ENCODE measurements around the gene PLOD2.

The PLOD2 gene

DNA sequence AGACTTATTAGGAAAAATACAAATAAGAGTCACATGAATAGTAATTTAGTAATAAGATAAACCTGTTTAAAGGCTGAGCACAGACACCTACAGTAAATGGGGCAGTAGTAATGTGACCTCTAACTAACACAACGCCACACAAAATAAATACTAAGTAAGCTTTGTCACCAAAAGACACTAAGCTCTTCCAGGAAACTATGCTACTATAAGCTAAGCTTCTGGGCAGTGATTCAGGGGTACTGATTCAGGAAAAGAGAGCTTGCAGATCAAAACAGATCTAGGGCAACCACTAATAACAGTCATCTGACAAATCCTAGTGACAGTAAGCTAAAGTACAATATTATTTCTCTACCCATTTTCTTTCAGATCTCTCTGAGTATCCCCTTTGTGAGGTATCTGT, 68.8 kb downstream of the PLOD2 start:
- no peak for DNase-seq

DNA sequence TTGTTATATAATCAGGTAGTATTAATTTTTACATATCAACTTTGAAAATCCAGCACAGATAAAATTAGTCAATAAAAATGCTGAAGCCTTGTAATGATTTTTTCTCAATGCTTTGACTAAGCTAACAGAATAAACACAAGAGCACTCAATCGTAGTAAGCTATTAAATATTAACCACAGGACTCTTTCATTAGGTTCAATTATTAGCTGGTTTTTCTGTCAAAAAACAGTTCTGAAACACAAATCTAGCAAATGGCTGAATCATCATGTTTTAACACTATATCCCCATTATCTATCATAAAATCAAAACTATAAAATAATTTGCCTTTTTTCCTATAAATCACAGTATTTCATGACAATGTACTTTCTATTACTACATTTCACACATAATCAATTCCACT, 69.6 kb downstream of the PLOD2 start:
- no peak for DNase-seq

DNA sequence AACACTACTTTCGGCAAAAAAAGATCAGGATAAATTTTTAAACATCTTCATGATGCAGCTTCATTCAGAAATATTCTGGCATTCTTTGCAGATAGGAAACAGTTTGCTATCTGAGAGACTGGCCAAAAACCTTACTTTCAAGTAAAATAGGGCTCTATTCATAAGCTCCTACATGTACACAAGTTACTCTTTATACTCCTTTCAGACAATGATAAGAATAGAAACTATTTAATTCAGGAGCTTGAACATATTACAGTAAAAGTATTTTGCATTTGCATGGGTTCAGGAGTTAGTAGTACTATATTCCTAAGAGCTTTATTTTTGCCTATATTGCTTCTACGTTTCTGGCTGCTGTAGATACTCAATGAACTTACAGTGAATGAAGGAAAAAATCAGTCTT, 70.5 kb downstream of the PLOD2 start:
- DNase-seq, result no peak

DNA sequence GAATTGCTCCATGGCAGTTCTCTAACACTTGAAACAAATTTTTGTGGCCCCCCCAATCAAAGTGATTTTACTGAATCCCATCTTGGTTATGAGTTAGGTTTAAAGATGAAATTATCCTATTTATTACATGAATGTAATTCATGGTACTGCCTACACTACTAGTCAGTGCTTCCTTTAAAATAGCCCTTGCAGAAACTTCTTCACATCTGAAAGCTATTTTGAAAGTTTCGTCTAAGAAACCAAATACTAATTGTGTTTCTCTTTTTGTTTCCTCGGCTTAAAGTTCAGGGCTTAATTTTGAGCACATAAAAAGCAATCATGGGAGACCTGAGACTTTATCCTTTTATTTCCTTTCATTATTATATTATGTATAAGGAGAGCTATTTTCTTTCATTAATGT, 72.1 kb downstream of the PLOD2 start:
- DNase-seq, result no peak

DNA sequence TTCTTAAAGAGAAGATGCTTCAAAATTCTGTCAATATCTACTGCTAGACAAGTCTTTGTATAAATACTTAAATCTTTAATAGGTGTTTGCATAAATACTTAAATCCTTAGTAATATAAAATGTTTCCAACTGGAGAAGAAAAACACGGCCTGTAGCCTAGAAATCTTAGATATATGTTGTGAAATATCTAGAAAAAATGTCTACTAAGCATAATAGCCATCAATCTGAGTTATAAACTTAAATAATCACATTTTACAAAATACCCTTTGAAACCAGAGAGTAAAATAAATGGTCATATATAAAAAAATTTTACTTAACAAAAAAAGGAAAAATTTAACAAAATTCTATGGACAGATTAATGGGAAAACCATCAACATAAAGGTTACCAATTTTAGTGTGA, 73.9 kb downstream of the PLOD2 start:
- no peak for DNase-seq

- DNase-seq, result no peak
Measured at GRCh38 chr3:146086211-146086610, 74.8 kb downstream of the PLOD2 start.

GRCh38 chr3:146085678-146086077, 75.3 kb downstream of the PLOD2 start:
- no peak for DNase-seq

DNA sequence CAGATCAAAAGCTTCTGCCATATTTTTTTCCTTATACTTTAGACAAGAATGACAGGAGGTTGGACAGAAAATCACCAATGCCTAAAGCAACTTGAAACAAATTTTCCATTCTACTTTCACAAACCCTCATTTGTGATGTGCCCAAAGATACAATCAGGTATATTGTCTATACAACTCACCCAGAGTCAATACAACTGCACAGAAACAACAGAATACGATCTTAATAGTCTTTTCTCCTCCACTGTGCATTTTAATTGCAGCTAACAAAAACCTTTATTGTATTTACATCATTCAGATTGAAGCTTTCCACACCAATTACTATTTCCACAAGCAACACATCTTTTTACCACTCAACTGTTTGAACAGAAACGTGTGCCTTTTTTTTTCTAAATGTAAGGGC, 80.4 kb downstream of the PLOD2 start:
- no peak for DNase-seq

DNA sequence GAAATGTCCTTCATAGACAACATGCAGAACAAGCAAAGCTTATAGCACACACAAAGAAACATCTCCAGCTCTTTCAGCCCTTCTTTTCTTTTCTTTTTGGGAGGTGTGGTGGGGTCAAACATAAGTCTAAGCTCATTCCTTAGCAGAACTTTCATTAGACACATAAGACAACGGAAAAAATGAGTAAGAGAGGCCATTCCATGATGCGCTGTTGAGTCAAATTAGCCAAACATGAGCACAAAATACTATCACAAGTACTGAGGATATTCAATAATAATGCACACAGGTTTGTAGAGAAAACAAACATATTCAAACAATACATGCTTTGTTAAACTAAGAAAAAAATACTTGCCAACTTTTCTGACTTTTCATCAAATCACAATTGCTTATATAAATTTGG, 83.0 kb downstream of the PLOD2 start:
- DNase-seq, result no peak

GRCh38 chr3:146077181-146077580, 83.8 kb downstream of the PLOD2 start:
- no peak for DNase-seq

DNA sequence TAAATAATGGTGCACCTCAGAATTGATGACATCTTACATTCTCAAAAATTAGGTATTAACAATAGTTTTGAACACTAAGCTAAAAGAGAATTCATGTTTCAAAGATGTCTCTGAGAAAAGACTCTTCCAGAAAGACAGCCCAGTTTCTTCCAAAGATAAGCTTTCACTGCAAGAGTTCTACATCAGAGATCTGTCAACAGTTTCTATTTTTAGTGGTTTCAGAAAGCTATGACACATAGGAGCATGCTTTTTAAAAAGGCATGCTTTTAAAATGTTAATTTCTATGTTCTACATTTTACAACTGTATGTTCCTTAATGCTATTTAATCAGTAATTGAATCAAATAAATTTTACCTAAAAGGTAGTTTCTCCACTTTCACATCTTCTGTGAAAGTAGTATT, 88.2 kb downstream of the PLOD2 start:
- no peak for DNase-seq

GRCh38 chr3:146072061-146072460, 88.9 kb downstream of the PLOD2 start:
- no peak for DNase-seq

GRCh38 chr3:146071632-146072031, 89.4 kb downstream of the PLOD2 start:
- DNase-seq, result no peak

DNA sequence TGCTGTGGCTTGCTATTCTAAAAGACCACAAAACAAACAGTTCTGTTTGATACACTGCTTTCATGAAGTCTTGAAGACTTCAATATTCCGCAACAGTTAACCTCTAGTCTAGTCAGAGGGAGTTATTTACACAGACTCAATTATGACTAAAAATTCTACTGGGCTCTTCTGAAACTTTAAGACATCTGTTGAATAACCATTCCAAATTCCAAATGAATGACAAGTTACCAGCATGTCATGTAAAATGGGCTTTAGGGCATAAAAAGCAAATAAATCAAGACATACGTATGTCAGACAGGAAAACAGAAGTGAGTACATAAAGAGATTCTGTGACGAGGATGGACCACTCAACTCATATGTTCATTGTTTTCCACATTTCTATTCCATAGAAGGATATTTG, 93.9 kb downstream of the PLOD2 start:
- DNase-seq, result no peak

- DNase-seq, result peak; percentile 14
Measured at GRCh38 chr3:146065573-146066006, 95.4 kb downstream of the PLOD2 start.

- DNase-seq, result no peak
Measured at GRCh38 chr3:146058241-146058640, 102.7 kb downstream of the PLOD2 start.

DNA sequence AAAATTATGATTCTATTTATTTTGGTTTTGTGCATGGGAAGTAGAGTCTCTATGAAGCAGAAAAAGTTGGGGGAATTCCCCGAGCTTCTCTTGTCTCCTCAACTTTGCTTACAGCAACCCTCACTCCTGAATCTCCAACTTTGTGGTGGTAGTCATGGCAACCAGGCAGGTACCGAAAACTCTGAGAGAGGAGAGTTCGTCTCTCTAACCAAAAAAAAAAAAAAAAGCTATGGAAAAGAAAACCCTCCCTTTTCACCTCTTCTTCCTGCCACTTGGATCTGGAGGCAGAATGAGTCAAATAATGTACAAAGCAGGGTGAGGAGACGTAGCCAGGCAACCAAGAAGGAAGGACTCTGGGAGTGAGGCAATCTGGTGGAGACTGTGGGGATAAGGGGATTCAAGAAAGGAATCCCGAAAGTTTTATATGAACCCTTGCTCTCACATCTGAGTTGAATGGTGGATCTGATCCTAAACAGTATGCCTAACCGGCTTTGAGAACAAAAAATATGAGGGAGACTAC, 108.1 kb downstream of the PLOD2 start:
- no peak for DNase-seq

DNA sequence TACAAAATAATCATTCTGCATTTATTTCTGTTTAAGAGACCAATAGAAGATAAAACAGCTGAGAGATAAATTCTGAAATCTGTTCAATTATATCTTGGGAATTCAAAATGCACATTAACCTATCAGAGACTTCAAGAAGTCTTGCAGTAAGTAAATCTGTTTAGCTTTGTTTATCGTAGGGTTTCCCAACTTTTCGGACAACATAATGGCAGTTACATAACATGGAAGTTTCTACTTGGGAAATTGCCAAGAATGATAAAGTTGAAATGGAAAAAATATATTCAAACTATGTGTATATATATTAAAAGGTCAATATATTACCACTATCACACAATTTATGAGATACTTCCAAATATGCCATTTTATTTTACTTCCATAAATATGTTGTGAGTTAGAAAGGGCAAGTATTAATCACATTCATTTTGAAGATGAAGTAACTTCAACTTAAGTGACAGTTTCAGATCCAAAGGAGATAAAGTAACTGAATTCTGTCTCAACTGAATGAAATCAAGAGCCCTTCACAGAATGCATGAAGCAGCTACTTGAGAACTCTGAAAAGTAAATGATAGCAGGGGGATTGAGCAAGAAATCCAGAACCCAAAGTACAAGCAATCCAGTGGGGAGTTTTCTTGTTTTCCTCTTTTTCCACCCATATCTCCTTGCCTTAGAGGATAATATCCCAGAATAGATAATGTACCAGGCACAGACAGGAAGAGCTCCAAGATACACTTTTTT, 108.8 kb downstream of the PLOD2 start:
- no peak for DNase-seq

GRCh38 chr3:146050691-146051090, 110.3 kb downstream of the PLOD2 start:
- no peak for DNase-seq

GRCh38 chr3:146047485-146047884, 113.5 kb downstream of the PLOD2 start:
- no peak for DNase-seq

GRCh38 chr3:146044046-146044445, 116.9 kb downstream of the PLOD2 start:
- no peak for DNase-seq

- no peak for DNase-seq
Measured at GRCh38 chr3:146040630-146041029, 120.4 kb downstream of the PLOD2 start.

DNA sequence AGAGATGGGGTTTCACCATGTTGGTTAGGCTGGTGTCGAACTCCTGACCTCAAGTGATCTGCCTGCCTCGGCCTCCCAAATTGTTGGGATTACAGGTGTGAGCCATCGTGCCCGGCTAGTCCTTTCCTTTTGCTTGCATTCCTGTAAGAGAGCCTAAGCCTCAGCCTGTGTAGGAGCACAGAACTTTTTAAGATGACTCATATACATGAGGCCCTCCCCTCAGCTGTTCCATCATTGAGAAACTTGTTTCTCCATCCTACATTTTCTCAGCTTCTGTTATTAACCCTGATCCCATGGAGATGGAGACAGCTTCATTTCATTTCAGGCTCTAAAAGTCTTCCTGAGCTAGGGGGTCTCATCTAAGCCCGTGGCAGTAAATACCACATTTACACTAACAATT, 123.3 kb downstream of the PLOD2 start:
- DNase-seq, result no peak

DNA sequence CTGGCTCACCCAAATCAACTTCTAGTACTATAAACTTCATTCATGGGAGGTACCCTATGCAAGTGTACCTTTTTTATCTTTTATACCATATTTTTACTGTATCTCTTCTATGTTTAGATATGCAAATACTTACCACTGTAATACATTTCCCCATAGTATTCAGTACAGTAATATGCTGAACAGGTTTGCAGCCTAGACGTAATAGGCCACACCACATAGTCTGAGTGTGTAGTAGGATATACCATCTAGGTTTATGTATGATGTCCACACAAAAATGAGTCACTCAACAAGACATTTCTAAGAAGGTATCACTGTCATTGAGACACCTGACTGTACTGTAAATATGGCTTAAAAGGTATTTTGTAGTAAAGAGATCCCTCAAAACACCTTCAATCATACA, 124.7 kb downstream of the PLOD2 start:
- no peak for DNase-seq

DNA sequence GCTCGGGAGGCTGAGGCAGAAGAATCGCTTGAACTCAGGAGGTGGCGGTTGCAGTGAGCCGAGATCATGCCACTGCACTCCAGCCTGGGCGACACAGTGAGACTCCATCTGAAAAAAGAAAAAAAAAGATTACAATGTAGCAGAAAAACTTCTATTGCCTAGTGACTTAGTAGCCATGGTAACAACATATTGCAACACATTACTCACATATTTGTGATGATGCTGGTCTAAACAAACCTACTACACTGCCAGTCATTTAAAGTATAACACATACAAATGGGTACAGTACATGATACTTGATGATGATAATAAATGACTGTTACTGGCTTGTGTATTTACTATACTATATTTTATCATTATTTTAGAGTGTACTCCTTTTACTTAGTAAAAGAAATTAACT, 125.6 kb downstream of the PLOD2 start:
- DNase-seq, result no peak

Data from CD4-positive, alpha-beta T cell treated with Interleukin-10 for 1 hour (primary cell).